HepG2 (cell line): ENCODE results near the gene RGL3. TPM values are rescaled to one million over a fixed set of nuclear protein-coding genes. Genes with fewer than 3 reads are reported as not detected.

Experiments used
- AGO2 ChIP-seq: fragments of 200-400 bp; formaldehyde crosslinking; optimal IDR thresholded peaks from 2 replicates; pipeline ENCODE3; 2017; ENCODE audit warnings: mild to moderate bottlenecking, low read depth, low read length, moderate library complexity
- ETV5 ChIP-seq: IDR thresholded peaks from 2 replicates; pipeline ENCODE4 v1.6.1; 2018; ENCODE audit warnings: missing biosample characterization, missing genetic modification reagents, inconsistent platforms, borderline replicate concordance
- FOXC1 ChIP-seq: sonication (generic); formaldehyde crosslinking; IDR thresholded peaks from 2 replicates; pipeline ENCODE4 v1.8.0; 2022; ENCODE audit warnings: mild to moderate bottlenecking, missing genetic modification reagents, borderline replicate concordance
- HNF4A ChIP-seq: sonication (generic); formaldehyde crosslinking; IDR thresholded peaks from 2 replicates; pipeline ENCODE4 v1.4.0; 2020; ENCODE audit warnings: missing genetic modification reagents
- IRF2 ChIP-seq: IDR thresholded peaks from 2 replicates; pipeline ENCODE4 v1.6.1; 2018; ENCODE audit warnings: missing genetic modification reagents, missing compliant biosample characterization
- KDM1A ChIP-seq: IDR thresholded peaks from 2 replicates; pipeline ENCODE4 v1.6.1; 2016; ENCODE audit warnings: missing compliant biosample characterization
- NFE2L2 ChIP-seq: fragments of 150-350 bp; IDR thresholded peaks from 2 replicates; pipeline ENCODE4 v1.6.1; 2014; ENCODE audit warnings: low read length
- RELA ChIP-seq: sonication (generic); formaldehyde crosslinking; IDR thresholded peaks from 2 replicates; pipeline ENCODE4 v1.4.0; 2020; ENCODE audit warnings: missing genetic modification reagents
- RFX1 ChIP-seq: fragments of 450-650 bp; IDR thresholded peaks from 2 replicates; pipeline ENCODE4 v1.6.1; 2017
- STAG1 ChIP-seq: sonication (generic); formaldehyde crosslinking; IDR thresholded peaks from 2 replicates; pipeline ENCODE4 v1.4.0; 2020; ENCODE audit warnings: missing genetic modification reagents
- TCF7 ChIP-seq: sonication (generic); IDR thresholded peaks from 2 replicates; pipeline ENCODE4 v1.6.1; 2016; ENCODE audit warnings: antibody characterized with exemption, low read depth
- ZFX ChIP-seq: sonication (generic); formaldehyde crosslinking; IDR thresholded peaks from 2 replicates; pipeline ENCODE4 v1.4.0; 2020; ENCODE audit warnings: mild to moderate bottlenecking, low read depth, missing genetic modification reagents, moderate library complexity
- ZKSCAN1 ChIP-seq: fragments of 150-350 bp; IDR thresholded peaks from 2 replicates; pipeline ENCODE4 v1.6.1; 2014; ENCODE audit warnings: low read length
- ZNF383 ChIP-seq: sonication (generic); formaldehyde crosslinking; IDR thresholded peaks from 2 replicates; pipeline ENCODE4 v1.4.0; 2020; ENCODE audit warnings: missing genetic modification reagents, mild to moderate bottlenecking, borderline replicate concordance
- ZNF44 ChIP-seq: sonication (generic); formaldehyde crosslinking; IDR thresholded peaks from 2 replicates; pipeline ENCODE4 v1.5.1; 2020; ENCODE audit warnings: mild to moderate bottlenecking, missing genetic modification reagents
- ZNF510 ChIP-seq: sonication (generic); formaldehyde crosslinking; IDR thresholded peaks from 2 replicates; pipeline ENCODE4 v1.4.0; 2020; ENCODE audit warnings: low read depth, mild to moderate bottlenecking, missing genetic modification reagents
- ZNF687 ChIP-seq: sonication (generic); formaldehyde crosslinking; IDR thresholded peaks from 2 replicates; pipeline ENCODE4 v1.5.1; 2020; ENCODE audit warnings: mild to moderate bottlenecking, missing genetic modification reagents, moderate library complexity
- ZNF782 ChIP-seq: sonication (generic); formaldehyde crosslinking; IDR thresholded peaks from 2 replicates; pipeline ENCODE4 v1.4.0; 2020; ENCODE audit warnings: missing genetic modification reagents, mild to moderate bottlenecking, borderline replicate concordance
- polyA plus RNA-seq, 8 experiments: library from polyadenylated mRNA; depleted of rRNA in 3 of 8; stranded (reverse) in 7 of 8; unstranded in 1 of 8; fragments of >200 nt; fragmentation: Illumina TruSeq in 4 of 8; extraction: Trizol in 4 of 8; gene quantifications; 2 replicates each; pipeline versions ENCODE4 v1.2.1 to v1.2.3, GENCODE V29; 2011 to 2016; ENCODE audit warnings: low read depth in 4 of 8, missing spikeins in 1 of 8, mixed read lengths in 1 of 8; ENCODE audit not compliant: insufficient read depth in 1 of 8
- total RNA-seq, 5 experiments: library from RNA; depleted of rRNA; stranded (reverse); fragments of >200 nt; fragmentation: Illumina TruSeq; extraction: Trizol; gene quantifications; 2 replicates each; pipeline ENCODE4 v1.2.3, GENCODE V29; 2016; ENCODE audit warnings: low read depth in 1 of 5

The RGL3 gene
- total and polyA plus RNA-seq, 2 of the 13 experiments (the other 11 are each of a cell fraction or from before 2014, with no cell fraction given): 4.2 to 7.6 TPM

DNA sequence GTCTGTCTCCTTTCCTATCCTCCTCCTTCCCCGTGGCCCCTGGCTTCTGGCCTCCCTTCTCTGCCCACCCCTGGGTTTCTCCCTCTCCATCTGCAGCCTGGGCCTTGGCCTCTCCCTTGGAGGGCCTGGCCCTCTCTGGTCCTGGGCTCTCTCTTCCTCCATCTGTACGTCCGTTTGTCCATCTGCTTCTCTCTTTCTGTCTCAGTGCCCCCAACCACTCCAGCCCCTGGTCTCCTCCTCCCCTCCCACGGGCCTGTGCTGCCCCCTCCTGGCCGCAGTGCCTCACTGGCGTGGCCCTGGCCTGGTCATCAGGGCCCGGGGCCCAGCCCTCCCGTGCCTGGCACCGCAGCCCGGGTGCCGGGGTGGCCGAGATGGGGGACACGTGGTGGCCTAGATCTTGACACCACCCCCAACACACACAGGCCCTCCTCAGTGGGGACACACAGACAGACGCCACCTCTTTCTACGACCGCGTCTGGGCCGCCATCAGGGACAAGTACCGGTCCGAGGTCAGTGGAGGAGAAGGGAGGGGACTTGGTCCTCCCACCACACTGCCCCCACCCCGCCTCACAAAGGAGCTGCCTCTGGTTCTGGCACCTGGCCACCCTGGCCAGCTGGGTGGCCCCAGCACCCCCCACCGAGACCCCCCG is 27.7 kb upstream of the RGL3 start (continued):
- TF ChIP-seq ZNF687 (CRISPR knock-in tag) (peak; percentile 33; the same call in 1 of the 2 replicates), ZNF383 (CRISPR knock-in tag) (no peak), IRF2 (CRISPR knock-in tag) (no peak), ZNF44 (CRISPR knock-in tag) (no peak), ZFX (peak; percentile 61; the same call in 1 of the 2 replicates), AGO2 (peak; percentile 55), ZNF510 (CRISPR knock-in tag) (no peak), ZNF782 (CRISPR knock-in tag) (no peak), TCF7 (no peak), RFX1 (no peak), FOXC1 (CRISPR knock-in tag) (no peak), STAG1 (CRISPR knock-in tag) (peak; percentile 88), ZKSCAN1 (no peak), RELA (no peak), NFE2L2 (no peak), HNF4A (CRISPR knock-in tag) (no peak), ETV5 (CRISPR knock-in tag) (no peak), KDM1A (no peak)
